VCaP (cell line): Measurements from ENCODE around the gene RGS1.

Experiments
- H3K27ac ChIP-seq: fragments of 450-650 bp; 2 replicates; pipeline ENCODE4 v1.5.1; 2017
- CTCF ChIP-seq: fragments of 450-650 bp; conservative IDR thresholded peaks from 2 replicates; pipeline ENCODE4 v1.5.1; 2017; ENCODE audit warnings: mild to moderate bottlenecking, moderate library complexity

RGS1 gene

GRCh38 chr1:192534666-192535065 lies 40.9 kb upstream of the RGS1 start:
- no peak overlapping the region for H3K27ac ChIP-seq
- TF ChIP-seq CTCF, result no peak

GRCh38 chr1:192535916-192536664 lies 39.5 kb upstream of the RGS1 start:
- no peak for TF ChIP-seq CTCF
- H3K27ac ChIP-seq, result no peak overlapping the region

- no peak overlapping the region for H3K27ac ChIP-seq
These were observed 36.9 kb upstream of the RGS1 start for GRCh38 chr1:192538407-192539296.

GRCh38 chr1:192539297-192540092 lies 36.1 kb upstream of the RGS1 start:
- H3K27ac ChIP-seq, result peak overlapping the region; percentile 14

More at GRCh38 chr1:192538407-192539296, 36.9 kb upstream of the RGS1 start:
- TF ChIP-seq CTCF, result no peak

GRCh38 chr1:192543445-192543844 lies 32.1 kb upstream of the RGS1 start:
- TF ChIP-seq CTCF, result no peak
- no peak overlapping the region for H3K27ac ChIP-seq

More at GRCh38 chr1:192539297-192540092, 36.1 kb upstream of the RGS1 start:
- TF ChIP-seq CTCF, result no peak

- no peak overlapping the region for H3K27ac ChIP-seq
These were observed 29.6 kb upstream of the RGS1 start for GRCh38 chr1:192545896-192546521.

More at GRCh38 chr1:192545896-192546521, 29.6 kb upstream of the RGS1 start:
- TF ChIP-seq CTCF, result peak; percentile 12; the same call in 1 of the 2 replicates
